ENCODE results near the gene SMYD2. TPM values are rescaled to one million over a fixed set of nuclear protein-coding genes. Genes with fewer than 3 reads are reported as not detected.

SMYD2 gene
- total RNA-seq, 2 experiments from 2014 or later: 17.1 to 17.6 TPM

DNA sequence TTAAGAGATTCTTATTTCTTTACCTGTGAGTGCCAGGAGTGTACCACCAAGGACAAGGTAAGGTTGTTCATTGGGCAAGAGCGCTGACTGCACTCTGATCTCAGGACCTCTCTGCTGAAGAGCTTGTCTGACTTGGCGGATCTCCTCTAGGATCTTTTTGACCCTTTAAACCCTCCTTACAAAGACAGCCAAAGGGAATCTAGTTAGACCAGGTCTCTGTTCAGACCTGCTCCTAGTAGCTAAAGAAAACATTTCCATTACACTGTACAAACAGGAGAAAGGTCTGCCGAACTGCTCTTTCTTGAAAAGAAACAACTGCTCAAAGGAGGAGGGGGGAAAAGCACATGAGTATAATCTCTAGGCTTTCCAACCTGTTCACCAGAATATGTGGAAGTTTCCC lies 49.3 kb downstream of the SMYD2 start:
- H3K36me3 ChIP-seq (ENCODE audit: insufficient read depth, low read length): peaks cover 60% of the 10 kb centered on the region
- no peaks in the 10 kb centered on the region for H3K27me3 Mint-ChIP-seq
- peaks cover 78% of the 10 kb centered on the region for H3K36me3 Mint-ChIP-seq (ENCODE audit: low read depth)
- no peaks in the 10 kb centered on the region for H3K27me3 ChIP-seq (ENCODE audit: control insufficient read depth in 1 of 2, insufficient read depth in 2 of 2, low read length in 2 of 2)
- DNase-seq (no peak), ATAC-seq (ENCODE audit: poor library complexity) (no peak)
- no peaks in the 10 kb centered on the region for H3K4me1 ChIP-seq (ENCODE audit: insufficient read depth, low read length)
- H3K4me1 Mint-ChIP-seq (ENCODE audit: low read depth): no peaks in the 10 kb centered on the region
- TF ChIP-seq, protein P1, sequence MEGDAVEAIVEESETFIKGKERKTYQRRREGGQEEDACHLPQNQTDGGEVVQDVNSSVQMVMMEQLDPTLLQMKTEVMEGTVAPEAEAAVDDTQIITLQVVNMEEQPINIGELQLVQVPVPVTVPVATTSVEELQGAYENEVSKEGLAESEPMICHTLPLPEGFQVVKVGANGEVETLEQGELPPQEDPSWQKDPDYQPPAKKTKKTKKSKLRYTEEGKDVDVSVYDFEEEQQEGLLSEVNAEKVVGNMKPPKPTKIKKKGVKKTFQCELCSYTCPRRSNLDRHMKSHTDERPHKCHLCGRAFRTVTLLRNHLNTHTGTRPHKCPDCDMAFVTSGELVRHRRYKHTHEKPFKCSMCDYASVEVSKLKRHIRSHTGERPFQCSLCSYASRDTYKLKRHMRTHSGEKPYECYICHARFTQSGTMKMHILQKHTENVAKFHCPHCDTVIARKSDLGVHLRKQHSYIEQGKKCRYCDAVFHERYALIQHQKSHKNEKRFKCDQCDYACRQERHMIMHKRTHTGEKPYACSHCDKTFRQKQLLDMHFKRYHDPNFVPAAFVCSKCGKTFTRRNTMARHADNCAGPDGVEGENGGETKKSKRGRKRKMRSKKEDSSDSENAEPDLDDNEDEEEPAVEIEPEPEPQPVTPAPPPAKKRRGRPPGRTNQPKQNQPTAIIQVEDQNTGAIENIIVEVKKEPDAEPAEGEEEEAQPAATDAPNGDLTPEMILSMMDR (IDR thresholded peaks at IDR 0.05): no peak
- no peak overlapping the region for H3K4me3 ChIP-seq (ENCODE audit: low read length)
- no peak overlapping the region for H3K27ac Mint-ChIP-seq
- CTCF ChIA-PET: interaction anchor here (1.5 to 8.0 kb wide), 3 partner anchors 10 to 70 kb away, joined by 4 to 171 read pairs (median 11); no protein-coding TSS in a partner anchor
- intact Hi-C loops (cut with DNase I, micrococcal nuclease): loop anchor here (5.0 to 10.0 kb wide), 4 partner anchors 257 to 1205 kb away; no protein-coding TSS in a partner anchor
- H3K4me3 Mint-ChIP-seq: no peak overlapping the region
- POLR2A ChIA-PET: interaction anchor here (2.2 kb wide), 1 partner anchor 50 kb away, joined by 10 read pairs; the partner anchor contains the start of gene SMYD2
- no peaks in the 10 kb centered on the region for H3K9me3 Mint-ChIP-seq
- no peak overlapping the region for H3K27ac ChIP-seq (ENCODE audit: low read depth in 1 of 2, low read length in 2 of 2)
- H3K9me3 ChIP-seq (ENCODE audit: control insufficient read depth in 1 of 2, insufficient read depth in 1 of 2, low read length in 2 of 2): no peaks in the 10 kb centered on the region

DNA sequence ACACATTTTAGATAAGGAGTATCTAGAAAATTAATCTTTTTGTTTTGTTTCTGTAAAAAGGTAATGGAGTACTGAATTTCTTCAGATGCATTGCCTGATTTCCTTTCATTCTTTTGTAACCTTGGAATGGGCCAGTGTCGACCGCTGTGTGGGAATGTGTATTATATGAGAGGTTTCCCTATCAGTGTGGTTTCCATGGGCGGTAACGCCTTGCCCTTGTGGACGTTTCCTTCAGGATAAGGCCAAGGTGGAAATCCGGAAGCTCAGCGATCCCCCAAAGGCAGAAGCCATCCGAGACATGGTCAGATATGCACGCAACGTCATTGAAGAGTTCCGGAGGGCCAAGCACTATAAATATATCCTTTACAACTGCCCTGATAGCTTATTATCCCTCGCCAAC lies 49.8 kb downstream of the SMYD2 start:
- peaks cover 78% of the 10 kb centered on the region for H3K36me3 Mint-ChIP-seq (ENCODE audit: low read depth)
- no peak for DNase-seq
- H3K9me3 ChIP-seq (ENCODE audit: control insufficient read depth in 1 of 2, insufficient read depth in 1 of 2, low read length in 2 of 2): no peaks in the 10 kb centered on the region
- H3K27me3 ChIP-seq (ENCODE audit: control insufficient read depth in 1 of 2, insufficient read depth in 2 of 2, low read length in 2 of 2): no peaks in the 10 kb centered on the region
- CTCF ChIA-PET: interaction anchor here (1.6 to 8.0 kb wide), 2 partner anchors 20 to 70 kb away, joined by 5 to 171 read pairs; no protein-coding TSS in a partner anchor
- POLR2A ChIA-PET: interaction anchor here (1.7 kb wide), 1 partner anchor 78 kb away, joined by 4 read pairs; no protein-coding TSS in a partner anchor
- TF ChIP-seq, protein P1 (IDR thresholded peaks at IDR 0.05): no peak
- no peak overlapping the region for H3K4me3 Mint-ChIP-seq
- H3K4me1 Mint-ChIP-seq (ENCODE audit: low read depth): no peaks in the 10 kb centered on the region
- intact Hi-C loops (cut with DNase I, micrococcal nuclease): loop anchor here (5.0 to 10.0 kb wide), 4 partner anchors 257 to 1206 kb away; no protein-coding TSS in a partner anchor
- H3K27me3 Mint-ChIP-seq: no peaks in the 10 kb centered on the region
- H3K27ac ChIP-seq (ENCODE audit: low read depth in 1 of 2, low read length in 2 of 2): no peak overlapping the region
- no peak for ATAC-seq (ENCODE audit: poor library complexity)
- H3K4me1 ChIP-seq (ENCODE audit: insufficient read depth, low read length): no peaks in the 10 kb centered on the region
- H3K27ac Mint-ChIP-seq: no peak overlapping the region
- peaks cover 63% of the 10 kb centered on the region for H3K36me3 ChIP-seq (ENCODE audit: insufficient read depth, low read length)
- H3K9me3 Mint-ChIP-seq: no peaks in the 10 kb centered on the region
- H3K4me3 ChIP-seq (ENCODE audit: low read length): no peak overlapping the region

DNA sequence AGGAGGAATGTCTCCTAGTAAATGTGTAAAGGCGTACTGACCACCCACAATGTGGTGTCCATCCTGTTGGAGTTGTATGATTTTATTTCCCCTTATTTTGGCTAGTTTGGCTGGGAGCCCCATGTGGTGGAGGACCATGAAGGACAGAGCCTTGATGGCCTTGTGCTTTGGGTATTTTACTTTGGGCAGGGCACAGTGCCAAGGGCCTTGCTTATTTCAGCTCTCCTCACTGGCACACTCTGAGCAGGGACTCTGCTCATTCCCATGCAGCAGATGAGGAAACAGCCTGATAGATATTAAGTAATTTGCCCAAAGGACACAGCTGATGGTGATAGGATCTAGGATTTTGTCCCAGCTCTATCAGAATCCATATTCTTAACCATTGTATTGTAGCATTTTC lies 50.2 kb downstream of the SMYD2 start:
- intact Hi-C loops (cut with DNase I, micrococcal nuclease): loop anchor here (5.0 to 10.0 kb wide), 4 partner anchors 256 to 1206 kb away; no protein-coding TSS in a partner anchor
- TF ChIP-seq, protein P1 (IDR thresholded peaks at IDR 0.05): no peak
- ChIA-PET CTCF (interaction anchor here (1.0 to 8.0 kb wide), 8 partner anchors 14 to 1197 kb away, joined by 3 to 171 read pairs (median 4); no protein-coding TSS in a partner anchor), POLR2A (interaction anchor here (0.6 to 1.7 kb wide), 2 partner anchors 79 to 1206 kb away, joined by 3 to 4 read pairs; no protein-coding TSS in a partner anchor)
- Mint-ChIP-seq H3K4me1 (ENCODE audit: low read depth) (no peaks in the 10 kb centered on the region), H3K27ac (no peak overlapping the region), H3K9me3 (no peaks in the 10 kb centered on the region), H3K27me3 (no peaks in the 10 kb centered on the region), H3K36me3 (ENCODE audit: low read depth) (peaks cover 80% of the 10 kb centered on the region), H3K4me3 (no peak overlapping the region)
- ATAC-seq (ENCODE audit: poor library complexity) (no peak), DNase-seq (no peak)
- H3K27ac ChIP-seq (ENCODE audit: low read depth in 1 of 2, low read length in 2 of 2): no peak overlapping the region
- H3K27me3 ChIP-seq (ENCODE audit: control insufficient read depth in 1 of 2, insufficient read depth in 2 of 2, low read length in 2 of 2): no peaks in the 10 kb centered on the region
- H3K36me3 ChIP-seq (ENCODE audit: insufficient read depth, low read length): peaks cover 63% of the 10 kb centered on the region
- H3K4me1 ChIP-seq (ENCODE audit: insufficient read depth, low read length): no peaks in the 10 kb centered on the region
- no peak overlapping the region for H3K4me3 ChIP-seq (ENCODE audit: low read length)
- no peaks in the 10 kb centered on the region for H3K9me3 ChIP-seq (ENCODE audit: control insufficient read depth in 1 of 2, insufficient read depth in 1 of 2, low read length in 2 of 2)
